ENCODE measurements around the gene PSME3IP1.

GRCh38 chr16:57127836-57128235, 58.0 kb downstream of the PSME3IP1 start:
- TF ChIP-seq CTCF (IDR thresholded peaks at IDR 0.05) (no peak), RXRA (IDR thresholded peaks at IDR 0.05; ENCODE audit: borderline replicate concordance, low read depth) (no peak), NFIC (IDR thresholded peaks at IDR 0.05; ENCODE audit: borderline replicate concordance) (no peak), PBX3 (IDR thresholded peaks at IDR 0.05) (no peak), EP300 (IDR thresholded peaks at IDR 0.05; ENCODE audit: borderline replicate concordance in 1 of 2, low read depth in 1 of 2, low read length in 1 of 2) (no peak), USF2 (IDR thresholded peaks at IDR 0.05; ENCODE audit: borderline replicate concordance, low read depth, low read length) (no peak), REST (IDR thresholded peaks at IDR 0.05; ENCODE audit: low read depth, low read length) (no peak), CHD2 (IDR thresholded peaks at IDR 0.05; ENCODE audit: low read length, partially characterized antibody) (no peak), POLR2AphosphoS5 (IDR thresholded peaks at IDR 0.05; ENCODE audit: low read depth, low read length) (no peak), TAF1 (IDR thresholded peaks at IDR 0.05; ENCODE audit: borderline replicate concordance, low read depth, low read length) (no peak)
